Activated naive CD8-positive, alpha-beta T cell treated with anti-CD3 and anti-CD28 coated beads, Interleukin-2, amount 50 U/mL, for 16 hours (primary cell): ENCODE results near the gene VSTM2L.

Experiments
- DNase-seq: peaks from one replicate; pipeline ENCODE4 v3.0.0-alpha.2; 2020; ENCODE audit warnings: low read depth, low spot score

VSTM2L gene

GRCh38 chr20:37878835-37879599 is 23.9 kb upstream of the VSTM2L start:
- DNase-seq = no peak

- no peak for DNase-seq
Observed at GRCh38 chr20:37879843-37880242, 23.1 kb upstream of the VSTM2L start.

GRCh38 chr20:37880726-37881591 is 22.0 kb upstream of the VSTM2L start:
- DNase-seq = no peak

GRCh38 chr20:37881601-37882343 is 21.2 kb upstream of the VSTM2L start:
- no peak for DNase-seq

GRCh38 chr20:37882961-37883712 is 19.8 kb upstream of the VSTM2L start:
- no peak for DNase-seq

- DNase-seq = no peak
Observed at GRCh38 chr20:37885042-37885441, 17.9 kb upstream of the VSTM2L start.

- no peak for DNase-seq
Observed at GRCh38 chr20:37885593-37886503, 17.1 kb upstream of the VSTM2L start.

GRCh38 chr20:37886851-37887297 is 16.1 kb upstream of the VSTM2L start:
- DNase-seq = no peak

GRCh38 chr20:37888641-37889040 is 14.3 kb upstream of the VSTM2L start:
- DNase-seq = no peak

- no peak for DNase-seq
Observed at GRCh38 chr20:37890108-37890507, 12.8 kb upstream of the VSTM2L start.

- no peak for DNase-seq
Observed at GRCh38 chr20:37890643-37891042, 12.3 kb upstream of the VSTM2L start.

GRCh38 chr20:37892001-37892400 is 10.9 kb upstream of the VSTM2L start:
- DNase-seq = no peak

- no peak for DNase-seq
Observed at GRCh38 chr20:37893566-37894241, 9.2 kb upstream of the VSTM2L start.

GRCh38 chr20:37894454-37894853 is 8.5 kb upstream of the VSTM2L start:
- no peak for DNase-seq

- no peak for DNase-seq
Observed at GRCh38 chr20:37895166-37895565, 7.8 kb upstream of the VSTM2L start.

GRCh38 chr20:37896932-37897548 is 5.9 kb upstream of the VSTM2L start:
- no peak for DNase-seq

- DNase-seq = no peak
Observed at GRCh38 chr20:37898233-37899104, 4.5 kb upstream of the VSTM2L start.
